K562 (cell line): ENCODE measurements around the gene ALK.

Experiments used
- ETV6 ChIP-seq, 3 experiments: fragments of 150-350 bp in 1 of 3; sonication (generic) in 1 of 3; formaldehyde crosslinking in 1 of 3; IDR thresholded peaks; 2 replicates each; pipeline versions ENCODE4 v1.6.1 to v1.8.0; 2014 to 2022; ENCODE audit warnings: borderline replicate concordance in 2 of 3, low read depth in 2 of 3, antibody characterized with exemption in 1 of 3, low read length in 1 of 3, mild to moderate bottlenecking in 1 of 3, missing genetic modification reagents in 1 of 3
- MEIS2 ChIP-seq: fragments of 450-650 bp; IDR thresholded peaks from 2 replicates; pipeline ENCODE4 v1.6.1; 2014; ENCODE audit warnings: mild to moderate bottlenecking; ENCODE audit not compliant: partially characterized antibody
- SMAD1 ChIP-seq: fragments of 150-350 bp; IDR thresholded peaks from 2 replicates; pipeline ENCODE4 v1.6.1; 2014; ENCODE audit warnings: low read length, low read depth; ENCODE audit not compliant: partially characterized antibody
- SOX6 ChIP-seq: fragments of 450-650 bp; IDR thresholded peaks from 2 replicates; pipeline ENCODE4 v1.6.1; 2014; ENCODE audit warnings: mild to moderate bottlenecking
- ZBTB26 ChIP-seq: fragments of 450-650 bp; formaldehyde crosslinking; IDR thresholded peaks from 2 replicates; pipeline ENCODE4 v1.4.0; 2022; ENCODE audit warnings: missing genetic modification characterization
- ZNF274 ChIP-seq: IDR thresholded peaks from 2 replicates; pipeline ENCODE4 v1.6.1; 2011; ENCODE audit warnings: low read depth, mild to moderate bottlenecking, low read length, moderate library complexity, borderline replicate concordance
- ZNF639 ChIP-seq, 2 experiments: fragments of 200-800 bp in 1 of 2; sonication (Bioruptor generic) in 1 of 2; sonication (generic) in 1 of 2; formaldehyde crosslinking in 1 of 2; IDR thresholded peaks in 1 of 2; conservative IDR thresholded peaks in 1 of 2; 2 replicates each; pipeline versions ENCODE4 v1.5.0 to v1.6.1; 2016 to 2020; ENCODE audit warnings: missing compliant biosample characterization in 1 of 2, missing genetic modification characterization in 1 of 2, missing genetic modification reagents in 1 of 2
- TF ChIP-seq, protein P1 (sequence below), 3 experiments: IDR thresholded peaks in 2 of 3; conservative IDR thresholded peaks in 1 of 3; 2 replicates each; pipeline ENCODE4 v1.5.1; 2011 to 2012; ENCODE audit warnings: low read length in 3 of 3, mild to moderate bottlenecking in 3 of 3, control low read depth in 2 of 3, improper control_type of control experiment in 1 of 3, inconsistent platforms in 1 of 3, low read depth in 1 of 3, mixed read lengths in 1 of 3, moderate library complexity in 1 of 3; ENCODE audit not compliant: insufficient read depth in 2 of 3

DNA sequence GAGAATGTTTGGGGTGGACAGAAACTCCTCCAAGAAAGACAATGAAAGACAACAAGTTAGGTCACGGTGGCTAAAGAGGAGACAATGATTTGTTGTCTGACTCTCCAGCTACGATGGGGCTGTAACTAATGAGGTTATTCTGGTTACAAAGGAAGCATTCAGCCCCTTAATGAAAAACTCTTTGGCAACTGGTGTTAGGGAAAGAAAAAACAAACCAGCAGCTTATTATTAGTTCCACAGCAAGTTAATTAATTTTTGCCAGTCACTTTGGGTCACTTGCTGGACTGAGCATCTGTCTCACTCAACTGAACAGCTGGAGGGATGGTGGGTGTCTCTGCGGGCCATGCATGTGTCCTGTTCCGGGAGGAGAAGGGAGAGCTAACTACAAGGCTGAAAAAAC, 263.7 kb downstream of the ALK start:
- TF ChIP-seq ZNF639 (CRISPR knock-in tag; conservative IDR thresholded peaks at IDR 0.05 in 1 of 2, IDR thresholded peaks at IDR 0.05 in 1 of 2) (no peak), ETV6 (IDR thresholded peaks at IDR 0.05; ENCODE audit: borderline replicate concordance in 1 of 2, low read depth in 2 of 2, low read length in 1 of 2) (no peak), ETV6 (CRISPR knock-in tag; IDR thresholded peaks at IDR 0.05; ENCODE audit: borderline replicate concordance) (no peak), ZBTB26 (CRISPR knock-in tag) (no peak), SOX6 (no peak), ZNF274 (no peak), SMAD1 (no peak), MEIS2 (no peak)
- TF ChIP-seq, protein P1, sequence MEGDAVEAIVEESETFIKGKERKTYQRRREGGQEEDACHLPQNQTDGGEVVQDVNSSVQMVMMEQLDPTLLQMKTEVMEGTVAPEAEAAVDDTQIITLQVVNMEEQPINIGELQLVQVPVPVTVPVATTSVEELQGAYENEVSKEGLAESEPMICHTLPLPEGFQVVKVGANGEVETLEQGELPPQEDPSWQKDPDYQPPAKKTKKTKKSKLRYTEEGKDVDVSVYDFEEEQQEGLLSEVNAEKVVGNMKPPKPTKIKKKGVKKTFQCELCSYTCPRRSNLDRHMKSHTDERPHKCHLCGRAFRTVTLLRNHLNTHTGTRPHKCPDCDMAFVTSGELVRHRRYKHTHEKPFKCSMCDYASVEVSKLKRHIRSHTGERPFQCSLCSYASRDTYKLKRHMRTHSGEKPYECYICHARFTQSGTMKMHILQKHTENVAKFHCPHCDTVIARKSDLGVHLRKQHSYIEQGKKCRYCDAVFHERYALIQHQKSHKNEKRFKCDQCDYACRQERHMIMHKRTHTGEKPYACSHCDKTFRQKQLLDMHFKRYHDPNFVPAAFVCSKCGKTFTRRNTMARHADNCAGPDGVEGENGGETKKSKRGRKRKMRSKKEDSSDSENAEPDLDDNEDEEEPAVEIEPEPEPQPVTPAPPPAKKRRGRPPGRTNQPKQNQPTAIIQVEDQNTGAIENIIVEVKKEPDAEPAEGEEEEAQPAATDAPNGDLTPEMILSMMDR (IDR thresholded peaks at IDR 0.05 in 2 of 3, conservative IDR thresholded peaks at IDR 0.05 in 1 of 3; ENCODE audit: insufficient read depth in 2 of 3, low read depth in 1 of 3, low read length in 3 of 3) = no peak
